Progenitor cell of endocrine pancreas (in vitro differentiated cells): Measurements from ENCODE around the gene DTNB. TPM values are rescaled to one million over a fixed set of nuclear protein-coding genes. Genes with fewer than 3 reads are reported as not detected.
"Not testable (repeated sequence)": the region's sequence is repeated elsewhere in the genome, so short reads cannot be mapped to it uniquely, and the experiment has no call there.

ENCODE experiments used
- DNase-seq: peaks from one replicate; pipeline ENCODE4 v3.0.0; 2021; ENCODE audit warnings: low spot score; ENCODE audit not compliant: unreplicated experiment
- H3K27ac Mint-ChIP-seq: 2 replicates; pipeline ENCODE4 v1.8.0; 2021; ENCODE audit warnings: mild to moderate bottlenecking, moderate library complexity, mixed read lengths
- H3K27me3 Mint-ChIP-seq: 2 replicates; pipeline ENCODE4 v1.8.0; 2021; ENCODE audit warnings: mixed read lengths
- H3K36me3 Mint-ChIP-seq: 2 replicates; pipeline ENCODE4 v1.8.0; 2022; ENCODE audit warnings: mixed read lengths; ENCODE audit not compliant: insufficient read depth
- H3K4me1 Mint-ChIP-seq: 2 replicates; pipeline ENCODE4 v1.8.0; 2021; ENCODE audit warnings: low read depth, mixed read lengths
- H3K4me3 Mint-ChIP-seq: 2 replicates; pipeline ENCODE4 v1.8.0; 2021; ENCODE audit warnings: low read depth, mild to moderate bottlenecking, moderate library complexity, mixed read lengths
- H3K9me3 Mint-ChIP-seq: 2 replicates; pipeline ENCODE4 v1.8.0; 2021; ENCODE audit warnings: low read depth, mixed read lengths
- total RNA-seq: library from RNA; stranded (reverse); gene quantifications from 2 replicates; pipeline ENCODE4 v1.2.1, GENCODE V29; 2021
- TF ChIP-seq, protein P1 (sequence below): fragments of 200-600 bp; sonication (generic); IDR thresholded peaks from one replicate; pipeline ENCODE4 v1.5.0; 2021; ENCODE audit warnings: antibody characterized with exemption, mild to moderate bottlenecking; ENCODE audit not compliant: unreplicated experiment

Gene DTNB
- total RNA-seq, 1 donor from 2014 or later, result 29.3 TPM

- peaks cover 4% of the 10 kb centered on the region for H3K36me3 Mint-ChIP-seq
- no peak overlapping the region for H3K4me3 Mint-ChIP-seq
- TF ChIP-seq, protein P1, sequence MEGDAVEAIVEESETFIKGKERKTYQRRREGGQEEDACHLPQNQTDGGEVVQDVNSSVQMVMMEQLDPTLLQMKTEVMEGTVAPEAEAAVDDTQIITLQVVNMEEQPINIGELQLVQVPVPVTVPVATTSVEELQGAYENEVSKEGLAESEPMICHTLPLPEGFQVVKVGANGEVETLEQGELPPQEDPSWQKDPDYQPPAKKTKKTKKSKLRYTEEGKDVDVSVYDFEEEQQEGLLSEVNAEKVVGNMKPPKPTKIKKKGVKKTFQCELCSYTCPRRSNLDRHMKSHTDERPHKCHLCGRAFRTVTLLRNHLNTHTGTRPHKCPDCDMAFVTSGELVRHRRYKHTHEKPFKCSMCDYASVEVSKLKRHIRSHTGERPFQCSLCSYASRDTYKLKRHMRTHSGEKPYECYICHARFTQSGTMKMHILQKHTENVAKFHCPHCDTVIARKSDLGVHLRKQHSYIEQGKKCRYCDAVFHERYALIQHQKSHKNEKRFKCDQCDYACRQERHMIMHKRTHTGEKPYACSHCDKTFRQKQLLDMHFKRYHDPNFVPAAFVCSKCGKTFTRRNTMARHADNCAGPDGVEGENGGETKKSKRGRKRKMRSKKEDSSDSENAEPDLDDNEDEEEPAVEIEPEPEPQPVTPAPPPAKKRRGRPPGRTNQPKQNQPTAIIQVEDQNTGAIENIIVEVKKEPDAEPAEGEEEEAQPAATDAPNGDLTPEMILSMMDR, result no peak
- no peak overlapping the region for H3K27ac Mint-ChIP-seq
- DNase-seq, result no peak
- no peaks in the 10 kb centered on the region for H3K27me3 Mint-ChIP-seq
- peaks cover 18% of the 10 kb centered on the region for H3K4me1 Mint-ChIP-seq
- H3K9me3 Mint-ChIP-seq, result no peaks in the 10 kb centered on the region
These were observed 64.7 kb downstream of the DTNB start for GRCh38 chr2:25608718-25609117.

DNA sequence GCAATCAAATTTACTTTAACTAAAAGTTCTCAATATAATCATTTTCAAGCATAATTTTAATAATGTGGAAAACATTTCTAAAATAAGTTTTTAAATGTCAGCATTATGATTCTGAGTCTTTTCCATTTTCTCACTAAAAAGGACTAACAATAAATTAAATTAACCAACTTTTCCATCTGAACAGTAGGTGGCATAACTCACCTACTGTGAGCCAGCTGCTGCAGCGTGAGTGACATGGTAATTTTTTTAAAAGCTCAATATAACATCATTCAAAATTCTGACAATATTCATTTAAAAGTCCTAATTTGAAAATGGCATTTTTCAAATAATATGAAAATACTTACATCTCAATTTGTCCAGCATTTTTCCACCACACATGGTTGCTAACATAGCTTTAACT, 66.5 kb downstream of the DTNB start:
- no peaks in the 10 kb centered on the region for H3K9me3 Mint-ChIP-seq
- H3K4me3 Mint-ChIP-seq, result no peak overlapping the region
- no peaks in the 10 kb centered on the region for H3K36me3 Mint-ChIP-seq
- H3K27ac Mint-ChIP-seq, result no peak overlapping the region
- TF ChIP-seq, protein P1, result peak; percentile 57
- DNase-seq, result no peak
- no peaks in the 10 kb centered on the region for H3K27me3 Mint-ChIP-seq
- H3K4me1 Mint-ChIP-seq, result peaks cover 28% of the 10 kb centered on the region

- Mint-ChIP-seq H3K27ac (no peak overlapping the region), H3K36me3 (peaks cover 5% of the 10 kb centered on the region), H3K27me3 (no peaks in the 10 kb centered on the region), H3K4me3 (no peak overlapping the region), H3K4me1 (peaks cover 17% of the 10 kb centered on the region), H3K9me3 (no peaks in the 10 kb centered on the region)
- no peak for DNase-seq
- TF ChIP-seq, protein P1, result no peak
These were observed 71.0 kb downstream of the DTNB start for GRCh38 chr2:25602333-25602723.

- DNase-seq, H3K36me3 Mint-ChIP-seq, H3K4me3 Mint-ChIP-seq, H3K27me3 Mint-ChIP-seq, H3K9me3 Mint-ChIP-seq, H3K27ac Mint-ChIP-seq: not testable (repeated sequence)
- peaks cover 16% of the 10 kb centered on the region for H3K4me1 Mint-ChIP-seq
These were observed 71.6 kb downstream of the DTNB start for GRCh38 chr2:25601711-25602332.

- Mint-ChIP-seq H3K4me3 (no peak overlapping the region), H3K36me3 (peaks cover 5% of the 10 kb centered on the region), H3K4me1 (peaks cover 24% of the 10 kb centered on the region), H3K27me3 (no peaks in the 10 kb centered on the region), H3K27ac (no peak overlapping the region), H3K9me3 (no peaks in the 10 kb centered on the region)
- DNase-seq, result no peak
- TF ChIP-seq, protein P1, result no peak
These were observed 74.5 kb downstream of the DTNB start for GRCh38 chr2:25598911-25599310.

DNA sequence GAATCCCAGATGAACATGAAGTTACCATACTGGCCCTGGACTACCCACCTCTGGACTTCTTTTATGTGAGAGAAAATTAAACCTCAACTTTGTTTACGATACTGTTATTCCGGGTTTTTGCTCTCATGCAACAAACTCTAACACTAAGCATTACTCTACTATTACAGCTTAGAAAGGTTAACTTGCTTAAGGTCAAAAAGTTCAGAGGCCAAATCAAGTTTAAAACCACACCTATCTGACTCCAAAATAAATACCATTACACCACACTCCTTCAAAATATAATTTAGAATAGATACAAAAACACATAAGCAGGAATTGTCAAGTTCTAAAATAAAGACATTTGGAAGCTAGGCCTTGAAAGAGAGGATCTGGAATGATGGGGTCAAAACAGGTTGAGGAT, 75.0 kb downstream of the DTNB start:
- no peak overlapping the region for H3K4me3 Mint-ChIP-seq
- TF ChIP-seq, protein P1, result no peak
- no peaks in the 10 kb centered on the region for H3K9me3 Mint-ChIP-seq
- H3K4me1 Mint-ChIP-seq, result peaks cover 20% of the 10 kb centered on the region
- no peaks in the 10 kb centered on the region for H3K27me3 Mint-ChIP-seq
- no peak overlapping the region for H3K27ac Mint-ChIP-seq
- H3K36me3 Mint-ChIP-seq, result peaks cover 5% of the 10 kb centered on the region
- DNase-seq, result no peak
